ENCODE measurements around the gene SC5D.

DNA sequence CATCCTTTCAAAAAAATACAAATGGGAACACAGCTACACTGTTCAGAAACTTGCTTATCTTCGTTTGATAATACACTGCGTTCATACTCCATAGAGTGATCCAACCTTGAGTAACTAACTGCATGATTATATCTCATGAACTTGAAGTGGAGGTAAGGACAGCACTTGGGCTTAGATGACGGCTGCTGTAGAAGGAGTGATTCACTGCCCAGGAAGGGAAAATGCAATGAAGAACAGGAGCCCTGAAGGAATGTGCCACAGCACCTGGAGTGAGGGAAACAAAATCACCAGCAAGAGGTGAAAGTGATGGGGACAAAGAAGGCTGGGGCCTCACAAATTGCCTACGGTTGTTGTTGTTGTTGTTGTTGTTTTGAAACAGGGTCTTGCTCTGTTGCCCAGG lies 44.1 kb upstream of the SC5D start:
- TF ChIP-seq, protein P1, sequence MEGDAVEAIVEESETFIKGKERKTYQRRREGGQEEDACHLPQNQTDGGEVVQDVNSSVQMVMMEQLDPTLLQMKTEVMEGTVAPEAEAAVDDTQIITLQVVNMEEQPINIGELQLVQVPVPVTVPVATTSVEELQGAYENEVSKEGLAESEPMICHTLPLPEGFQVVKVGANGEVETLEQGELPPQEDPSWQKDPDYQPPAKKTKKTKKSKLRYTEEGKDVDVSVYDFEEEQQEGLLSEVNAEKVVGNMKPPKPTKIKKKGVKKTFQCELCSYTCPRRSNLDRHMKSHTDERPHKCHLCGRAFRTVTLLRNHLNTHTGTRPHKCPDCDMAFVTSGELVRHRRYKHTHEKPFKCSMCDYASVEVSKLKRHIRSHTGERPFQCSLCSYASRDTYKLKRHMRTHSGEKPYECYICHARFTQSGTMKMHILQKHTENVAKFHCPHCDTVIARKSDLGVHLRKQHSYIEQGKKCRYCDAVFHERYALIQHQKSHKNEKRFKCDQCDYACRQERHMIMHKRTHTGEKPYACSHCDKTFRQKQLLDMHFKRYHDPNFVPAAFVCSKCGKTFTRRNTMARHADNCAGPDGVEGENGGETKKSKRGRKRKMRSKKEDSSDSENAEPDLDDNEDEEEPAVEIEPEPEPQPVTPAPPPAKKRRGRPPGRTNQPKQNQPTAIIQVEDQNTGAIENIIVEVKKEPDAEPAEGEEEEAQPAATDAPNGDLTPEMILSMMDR (conservative IDR thresholded peaks at IDR 0.05; ENCODE audit: low read depth, low read length) = no peak
- TF ChIP-seq EZH2 (IDR thresholded peaks at IDR 0.05; ENCODE audit: borderline replicate concordance, low read depth, low read length, poor library complexity, severe bottlenecking) = no peak

All from A673 (cell line).